ENCODE data around the gene DOCK8. TPM values are rescaled to one million over a fixed set of nuclear protein-coding genes. Genes with fewer than 3 reads are reported as not detected.

DOCK8 gene
- total RNA-seq, 6 experiments from 2014 or later, result 0.05 to 0.34 (median 0.20) TPM

GRCh38 chr9:463455-464171, 248.9 kb downstream of the DOCK8 start:
- no peak for TF ChIP-seq CTCF (IDR thresholded peaks at IDR 0.05)
- H3K27me3 Mint-ChIP-seq (ENCODE audit: insufficient read depth), result peaks cover 2% of the 10 kb centered on the region; the same call in 1 of the 2 replicates

GRCh38 chr9:466747-467146, 252.1 kb downstream of the DOCK8 start:
- no peaks in the 10 kb centered on the region for H3K9me3 Mint-ChIP-seq
- TF ChIP-seq CTCF (IDR thresholded peaks at IDR 0.05), result no peak
- no peaks in the 10 kb centered on the region for H3K36me3 Mint-ChIP-seq (ENCODE audit: low read depth)
- DNase-seq, result no peak
- peaks cover under 1% of the 10 kb centered on the region for H3K27me3 Mint-ChIP-seq (ENCODE audit: insufficient read depth)
- peaks cover 20% of the 10 kb centered on the region for H3K4me1 Mint-ChIP-seq (ENCODE audit: low read depth)
- H3K4me3 Mint-ChIP-seq, result no peak overlapping the region
- no peak overlapping the region for H3K27ac Mint-ChIP-seq

More at GRCh38 chr9:463455-464171, 248.9 kb downstream of the DOCK8 start:
- peaks cover 2% of the 10 kb centered on the region; the same call in 1 of the 2 replicates for H3K4me1 Mint-ChIP-seq (ENCODE audit: low read depth)
- no peaks in the 10 kb centered on the region for H3K9me3 Mint-ChIP-seq
- H3K36me3 Mint-ChIP-seq (ENCODE audit: low read depth), result no peaks in the 10 kb centered on the region
- DNase-seq, result no peak
- H3K27ac Mint-ChIP-seq, result no peak overlapping the region
- H3K4me3 Mint-ChIP-seq, result no peak overlapping the region

GRCh38 chr9:468766-469426, 254.2 kb downstream of the DOCK8 start:
- peaks cover 1% of the 10 kb centered on the region for H3K27me3 Mint-ChIP-seq (ENCODE audit: insufficient read depth)
- H3K4me3 Mint-ChIP-seq, result peak overlapping the region; percentile 95
- H3K36me3 Mint-ChIP-seq (ENCODE audit: low read depth), result no peaks in the 10 kb centered on the region
- no peak for DNase-seq
- peaks cover 20% of the 10 kb centered on the region for H3K4me1 Mint-ChIP-seq (ENCODE audit: low read depth)
- TF ChIP-seq CTCF (IDR thresholded peaks at IDR 0.05), result no peak
- no peaks in the 10 kb centered on the region for H3K9me3 Mint-ChIP-seq
- H3K27ac Mint-ChIP-seq, result no peak overlapping the region

GRCh38 chr9:469672-470551, 255.2 kb downstream of the DOCK8 start:
- peaks cover 20% of the 10 kb centered on the region for H3K4me1 Mint-ChIP-seq (ENCODE audit: low read depth)
- peak; percentile 77 for DNase-seq
- no peaks in the 10 kb centered on the region for H3K9me3 Mint-ChIP-seq
- peak overlapping the region; percentile 4 for H3K27ac Mint-ChIP-seq
- TF ChIP-seq CTCF (IDR thresholded peaks at IDR 0.05), result no peak
- H3K4me3 Mint-ChIP-seq, result peak overlapping the region; percentile 95
- H3K36me3 Mint-ChIP-seq (ENCODE audit: low read depth), result no peaks in the 10 kb centered on the region
- H3K27me3 Mint-ChIP-seq (ENCODE audit: insufficient read depth), result peaks cover 1% of the 10 kb centered on the region

- Mint-ChIP-seq H3K4me3 (peak overlapping the region; percentile 95), H3K9me3 (no peaks in the 10 kb centered on the region), H3K36me3 (ENCODE audit: low read depth) (no peaks in the 10 kb centered on the region), H3K27me3 (ENCODE audit: insufficient read depth) (peaks cover 1% of the 10 kb centered on the region), H3K4me1 (ENCODE audit: low read depth) (peaks cover 20% of the 10 kb centered on the region), H3K27ac (no peak overlapping the region)
- no peak for DNase-seq
- TF ChIP-seq CTCF (IDR thresholded peaks at IDR 0.05), result no peak
These were observed 256.0 kb downstream of the DOCK8 start for GRCh38 chr9:470552-471194.

Measured in HFFc6 (cell line).